ENCODE data around the gene FRMD4A. TPM values are rescaled to one million over a fixed set of nuclear protein-coding genes. Genes with fewer than 3 reads are reported as not detected.
"Not testable (repeated sequence)": the region's sequence is repeated elsewhere in the genome, so short reads cannot be mapped to it uniquely, and the experiment has no call there.

FRMD4A gene
- total RNA-seq, 4 donors from 2014 or later, result 4.0 to 12.7 (median 5.6) TPM

DNA sequence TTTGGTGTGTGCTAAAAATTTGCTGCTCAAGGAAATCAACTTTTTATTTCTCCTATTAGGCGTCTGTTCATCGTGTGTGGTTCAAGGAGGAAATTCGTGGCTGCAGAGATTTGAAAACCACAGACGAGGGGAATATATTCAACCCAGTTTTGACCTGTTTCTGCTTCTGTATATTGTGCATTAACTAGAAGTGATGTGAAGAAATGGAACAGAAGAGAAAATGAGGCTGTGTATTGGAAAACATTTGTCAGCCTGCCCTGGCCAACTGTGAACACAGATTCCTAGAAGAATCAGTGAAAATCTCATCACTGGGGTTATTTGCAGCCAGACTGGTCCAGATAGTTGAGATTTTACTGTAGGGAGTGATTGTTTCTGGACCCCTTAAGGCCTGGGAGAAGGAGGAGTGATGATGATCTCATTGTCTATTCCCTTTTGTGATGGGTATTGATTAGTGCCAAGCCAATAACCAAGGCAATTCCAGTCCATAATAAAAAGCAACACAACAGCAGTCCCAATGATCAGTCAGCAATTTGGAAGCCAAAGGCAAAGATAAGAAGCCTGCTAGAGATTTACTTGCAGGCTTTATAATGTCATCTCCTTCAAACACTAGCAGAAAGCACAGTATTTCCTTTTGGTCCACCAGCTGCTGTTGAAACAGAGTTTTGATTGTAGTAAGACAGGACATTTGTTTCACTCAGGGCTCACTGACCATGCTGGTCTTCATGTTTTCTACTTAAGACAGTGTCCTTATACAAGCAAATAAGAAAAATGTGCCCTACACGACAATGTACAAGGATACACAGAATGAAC, 404.5 kb downstream of the FRMD4A start:
- in situ Hi-C loops (cut with MboI; ENCODE audit: low pct_ligation_motif_present in 1 of 4, low pct_unique_long_range_greater_than_20kb in 1 of 4, low sequenced_read_pairs in 3 of 4), result no loop called here
- WGBS, 2 donors (ENCODE audit: low coverage in 1 of 2), result 58 to 86% methylated on average over 4 to 5 of the region's 5 CpGs
- no peak for DNase-seq

DNA sequence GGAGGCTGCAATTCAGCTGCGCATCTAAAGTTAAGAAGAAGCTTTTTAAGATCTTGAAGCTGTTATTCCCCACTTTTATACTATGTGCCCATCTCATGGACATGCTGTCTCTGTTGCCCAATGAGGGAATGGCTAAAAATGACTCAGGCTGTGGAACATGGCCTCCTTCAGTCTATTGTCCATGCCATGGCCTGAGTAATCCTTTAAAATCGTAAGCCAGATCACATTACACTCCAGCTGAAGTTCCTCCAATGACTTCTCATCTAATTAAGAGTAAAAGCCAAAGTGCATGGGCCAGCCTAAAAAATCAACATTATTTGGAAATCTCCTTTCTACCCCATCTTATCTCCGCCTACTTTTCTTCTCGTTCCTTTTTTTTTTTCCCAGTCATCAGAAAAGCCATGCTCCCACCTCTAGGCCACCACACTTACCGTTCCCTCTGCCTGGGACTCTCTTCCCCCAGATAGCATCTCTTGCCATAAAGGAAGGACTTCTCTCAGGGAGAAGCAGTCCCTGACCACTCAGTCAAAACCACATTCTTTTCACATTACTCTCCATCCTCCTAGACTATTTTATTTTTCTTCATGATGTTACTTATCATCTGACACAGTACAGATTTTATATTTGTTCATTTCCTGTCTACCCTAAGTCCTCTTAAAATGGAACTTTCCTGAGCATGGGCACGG, 406.5 kb downstream of the FRMD4A start:
- Histone ChIP-seq H3K4me3 (no peak overlapping the region), H3K36me3 (no peaks in the 10 kb centered on the region), H3K27me3 (no peaks in the 10 kb centered on the region), H3K9me3 (no peaks in the 10 kb centered on the region), H3K4me1 (no peaks in the 10 kb centered on the region), H3K27ac (no peak overlapping the region)
- TF ChIP-seq POLR2AphosphoS5 (IDR thresholded peaks at IDR 0.05) (no peak), POLR2A (IDR thresholded peaks at IDR 0.05) (no peak), EP300 (IDR thresholded peaks at IDR 0.05; ENCODE audit: low read depth) (no peak)
- TF ChIP-seq, protein P1, sequence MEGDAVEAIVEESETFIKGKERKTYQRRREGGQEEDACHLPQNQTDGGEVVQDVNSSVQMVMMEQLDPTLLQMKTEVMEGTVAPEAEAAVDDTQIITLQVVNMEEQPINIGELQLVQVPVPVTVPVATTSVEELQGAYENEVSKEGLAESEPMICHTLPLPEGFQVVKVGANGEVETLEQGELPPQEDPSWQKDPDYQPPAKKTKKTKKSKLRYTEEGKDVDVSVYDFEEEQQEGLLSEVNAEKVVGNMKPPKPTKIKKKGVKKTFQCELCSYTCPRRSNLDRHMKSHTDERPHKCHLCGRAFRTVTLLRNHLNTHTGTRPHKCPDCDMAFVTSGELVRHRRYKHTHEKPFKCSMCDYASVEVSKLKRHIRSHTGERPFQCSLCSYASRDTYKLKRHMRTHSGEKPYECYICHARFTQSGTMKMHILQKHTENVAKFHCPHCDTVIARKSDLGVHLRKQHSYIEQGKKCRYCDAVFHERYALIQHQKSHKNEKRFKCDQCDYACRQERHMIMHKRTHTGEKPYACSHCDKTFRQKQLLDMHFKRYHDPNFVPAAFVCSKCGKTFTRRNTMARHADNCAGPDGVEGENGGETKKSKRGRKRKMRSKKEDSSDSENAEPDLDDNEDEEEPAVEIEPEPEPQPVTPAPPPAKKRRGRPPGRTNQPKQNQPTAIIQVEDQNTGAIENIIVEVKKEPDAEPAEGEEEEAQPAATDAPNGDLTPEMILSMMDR (IDR thresholded peaks at IDR 0.05), result no peak
- DNase-seq, result no peak
- intact Hi-C loops (cut with DNase I; ENCODE audit: low total_unique reads) (no loop called here), in situ Hi-C loops (cut with MboI; ENCODE audit: low pct_ligation_motif_present in 1 of 4, low pct_unique_long_range_greater_than_20kb in 1 of 4, low sequenced_read_pairs in 3 of 4) (no loop called here)
- 69 to 77% methylated on average over 4 to 6 of the region's 6 CpGs for WGBS, 2 donors (ENCODE audit: low coverage in 1 of 2)

More for the DNA sequence above, 404.5 kb downstream of the FRMD4A start:
- Histone ChIP-seq H3K4me3 (no peak overlapping the region), H3K27ac (no peak overlapping the region), H3K36me3 (no peaks in the 10 kb centered on the region), H3K4me1 (no peaks in the 10 kb centered on the region), H3K27me3 (no peaks in the 10 kb centered on the region), H3K9me3 (no peaks in the 10 kb centered on the region)
- TF ChIP-seq EP300 (IDR thresholded peaks at IDR 0.05; ENCODE audit: low read depth) (no peak), POLR2A (IDR thresholded peaks at IDR 0.05) (no peak), POLR2AphosphoS5 (IDR thresholded peaks at IDR 0.05) (no peak)
- TF ChIP-seq, protein P1 (IDR thresholded peaks at IDR 0.05), result no peak
- intact Hi-C loops (cut with DNase I; ENCODE audit: low total_unique reads), result no loop called here

DNA sequence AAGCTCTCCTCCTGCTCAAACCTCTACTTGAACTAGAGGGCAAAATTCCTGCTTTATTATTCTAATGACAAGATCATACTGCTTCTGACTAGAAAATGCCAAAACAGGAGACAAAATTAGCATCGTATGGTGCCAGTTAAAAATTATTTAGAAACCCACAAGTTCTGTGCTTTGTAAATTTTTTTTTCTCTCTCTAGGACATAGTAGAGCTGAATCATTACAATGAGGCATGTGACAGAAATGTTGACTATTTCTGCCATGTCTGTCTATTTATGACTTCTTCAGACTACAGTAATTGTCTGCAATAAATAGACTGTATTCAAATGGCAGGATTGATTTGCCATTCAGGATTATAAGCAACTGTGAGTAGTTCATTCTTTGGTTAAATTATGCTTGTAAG, 408.1 kb downstream of the FRMD4A start:
- 71 to 75% methylated on average over 1 of the region's 1 CpG for WGBS, 2 donors (ENCODE audit: low coverage in 1 of 2)
- Histone ChIP-seq H3K27me3 (no peaks in the 10 kb centered on the region), H3K9me3 (no peaks in the 10 kb centered on the region), H3K4me3 (no peak overlapping the region), H3K36me3 (no peaks in the 10 kb centered on the region), H3K4me1 (no peaks in the 10 kb centered on the region), H3K27ac (no peak overlapping the region)
- DNase-seq, result no peak
- no peak for TF ChIP-seq POLR2AphosphoS5 (IDR thresholded peaks at IDR 0.05)
- TF ChIP-seq, protein P1 (IDR thresholded peaks at IDR 0.05), result no peak
- TF ChIP-seq EP300 (IDR thresholded peaks at IDR 0.05; ENCODE audit: low read depth), result no peak
- TF ChIP-seq POLR2A (IDR thresholded peaks at IDR 0.05), result no peak
- intact Hi-C loops (cut with DNase I; ENCODE audit: low total_unique reads) (no loop called here), in situ Hi-C loops (cut with MboI; ENCODE audit: low pct_ligation_motif_present in 1 of 4, low pct_unique_long_range_greater_than_20kb in 1 of 4, low sequenced_read_pairs in 3 of 4) (no loop called here)

DNA sequence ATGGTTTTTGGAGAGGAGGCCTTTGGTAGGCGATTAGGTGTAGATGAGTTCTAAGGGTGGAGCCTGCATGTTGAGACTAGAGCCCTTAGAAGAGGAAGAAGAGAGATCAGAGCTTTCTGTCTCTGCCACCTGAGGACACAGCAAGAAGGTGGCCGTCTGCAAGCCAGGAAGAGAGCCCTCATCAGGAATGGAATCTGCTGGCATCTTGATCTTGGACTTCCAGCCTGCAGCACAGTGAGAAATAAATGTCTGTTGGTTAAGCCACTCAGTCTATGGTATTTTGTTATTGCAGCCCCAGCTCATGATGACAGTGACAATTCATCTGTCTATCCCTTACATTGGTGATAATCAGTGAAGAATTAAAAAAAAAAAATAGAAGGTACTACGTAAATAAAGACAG, 408.8 kb downstream of the FRMD4A start:
- intact Hi-C loops (cut with DNase I; ENCODE audit: low total_unique reads), result no loop called here

DNA sequence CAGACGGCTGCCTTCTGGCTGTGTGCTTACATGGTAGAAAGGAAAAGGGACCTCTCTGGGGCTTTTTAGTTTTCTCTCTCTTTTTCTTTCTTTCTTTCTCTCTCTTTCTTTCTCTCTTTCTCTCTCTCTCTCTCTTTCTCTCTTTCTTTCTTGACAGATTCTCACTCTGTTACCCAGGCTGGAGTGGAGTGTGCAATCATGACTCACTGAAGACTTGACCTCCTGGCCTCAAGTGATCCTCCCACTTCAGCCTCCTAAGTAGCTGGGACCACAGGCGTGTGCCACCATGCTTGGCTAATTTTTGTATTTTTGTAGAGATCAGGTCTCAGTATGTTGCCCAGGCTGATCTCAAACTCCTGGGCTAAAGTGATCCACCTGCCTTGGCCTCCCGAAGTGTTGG, 409.6 kb downstream of the FRMD4A start:
- H3K4me1 ChIP-seq; H3K27me3 ChIP-seq; H3K36me3 ChIP-seq; in situ Hi-C loops (cut with MboI; ENCODE audit: low pct_ligation_motif_present in 1 of 4, low pct_unique_long_range_greater_than_20kb in 1 of 4, low sequenced_read_pairs in 3 of 4); H3K4me3 ChIP-seq; intact Hi-C loops (cut with DNase I; ENCODE audit: low total_unique reads); H3K27ac ChIP-seq; DNase-seq; H3K9me3 ChIP-seq: not testable (repeated sequence)
- WGBS, 2 donors (ENCODE audit: low coverage in 1 of 2), result 69 to 71% methylated on average over 3 of the region's 3 CpGs

More for the DNA sequence above, 408.8 kb downstream of the FRMD4A start:
- Histone ChIP-seq H3K9me3 (no peaks in the 10 kb centered on the region), H3K4me1 (no peaks in the 10 kb centered on the region), H3K4me3 (no peak overlapping the region), H3K36me3 (no peaks in the 10 kb centered on the region), H3K27ac (no peak overlapping the region), H3K27me3 (no peaks in the 10 kb centered on the region)
- in situ Hi-C loops (cut with MboI; ENCODE audit: low pct_ligation_motif_present in 1 of 4, low pct_unique_long_range_greater_than_20kb in 1 of 4, low sequenced_read_pairs in 3 of 4), result no loop called here
- TF ChIP-seq POLR2AphosphoS5 (IDR thresholded peaks at IDR 0.05), result no peak
- no peak for TF ChIP-seq POLR2A (IDR thresholded peaks at IDR 0.05)
- DNase-seq, result no peak
- WGBS, 2 donors (ENCODE audit: low coverage in 1 of 2), result 55 to 61% methylated on average over 2 to 3 of the region's 3 CpGs
